ENCODE results near the gene MGRN1. TPM values are rescaled to one million over a fixed set of nuclear protein-coding genes. Genes with fewer than 3 reads are reported as not detected.

Gene MGRN1
- total RNA-seq, 2 donors from 2014 or later, result 35.6 to 47.4 TPM

DNA sequence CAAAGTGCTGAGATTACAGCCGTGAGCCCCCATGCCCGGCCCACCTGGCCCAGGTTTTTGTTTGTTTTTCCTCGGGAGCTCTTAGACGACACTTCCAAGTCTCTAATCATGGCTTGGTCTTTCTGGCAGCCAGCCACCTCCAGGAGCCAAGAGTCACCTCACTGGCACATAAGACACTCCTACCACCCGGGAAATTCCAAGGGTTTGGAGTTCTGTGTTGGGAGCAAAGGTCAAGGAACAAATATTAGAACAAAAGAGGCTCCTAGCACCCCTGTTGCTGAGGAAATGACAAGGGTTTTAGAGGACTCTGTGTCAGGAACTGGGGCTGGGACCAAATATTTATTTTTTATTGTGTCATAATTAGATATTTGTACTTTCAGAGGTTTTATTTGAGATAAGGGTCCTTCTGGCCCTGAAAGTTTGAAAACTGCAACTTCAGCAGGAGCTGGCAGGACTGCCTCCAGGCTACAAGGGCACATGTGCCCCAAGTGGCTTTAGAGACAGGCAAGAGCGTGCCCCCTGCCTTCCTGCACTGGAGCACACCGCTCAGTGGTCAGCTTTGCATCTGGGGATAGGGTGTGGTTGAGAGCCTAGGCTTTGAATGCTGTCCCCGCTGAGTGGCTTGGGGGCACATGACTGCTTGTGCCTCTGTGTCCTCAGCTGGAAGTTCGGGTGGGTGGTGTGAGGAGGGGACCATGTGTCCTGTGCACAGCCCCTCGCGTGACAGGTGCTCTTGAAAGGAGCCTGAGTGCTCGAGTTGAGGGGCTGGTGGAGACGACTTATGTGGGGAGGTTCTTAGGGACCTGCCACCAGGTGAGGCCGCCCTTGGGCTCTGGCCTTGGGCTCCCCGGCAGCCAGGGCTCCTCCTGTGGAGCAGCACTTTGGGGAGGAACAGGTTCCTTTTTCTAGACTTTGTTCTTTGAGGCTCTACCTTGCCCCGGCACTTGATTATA is 29.7 kb downstream of the MGRN1 start:
- no peaks in the 10 kb centered on the region for H3K27me3 ChIP-seq
- no peak for DNase-seq (ENCODE audit: low spot score)
- H3K27ac ChIP-seq, result no peak overlapping the region
- TF ChIP-seq, protein P1, sequence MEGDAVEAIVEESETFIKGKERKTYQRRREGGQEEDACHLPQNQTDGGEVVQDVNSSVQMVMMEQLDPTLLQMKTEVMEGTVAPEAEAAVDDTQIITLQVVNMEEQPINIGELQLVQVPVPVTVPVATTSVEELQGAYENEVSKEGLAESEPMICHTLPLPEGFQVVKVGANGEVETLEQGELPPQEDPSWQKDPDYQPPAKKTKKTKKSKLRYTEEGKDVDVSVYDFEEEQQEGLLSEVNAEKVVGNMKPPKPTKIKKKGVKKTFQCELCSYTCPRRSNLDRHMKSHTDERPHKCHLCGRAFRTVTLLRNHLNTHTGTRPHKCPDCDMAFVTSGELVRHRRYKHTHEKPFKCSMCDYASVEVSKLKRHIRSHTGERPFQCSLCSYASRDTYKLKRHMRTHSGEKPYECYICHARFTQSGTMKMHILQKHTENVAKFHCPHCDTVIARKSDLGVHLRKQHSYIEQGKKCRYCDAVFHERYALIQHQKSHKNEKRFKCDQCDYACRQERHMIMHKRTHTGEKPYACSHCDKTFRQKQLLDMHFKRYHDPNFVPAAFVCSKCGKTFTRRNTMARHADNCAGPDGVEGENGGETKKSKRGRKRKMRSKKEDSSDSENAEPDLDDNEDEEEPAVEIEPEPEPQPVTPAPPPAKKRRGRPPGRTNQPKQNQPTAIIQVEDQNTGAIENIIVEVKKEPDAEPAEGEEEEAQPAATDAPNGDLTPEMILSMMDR (IDR thresholded peaks at IDR 0.05), result no peak
- no peak overlapping the region for H3K4me3 ChIP-seq
- peaks cover 0 to under 1% of the 10 kb centered on the region in 2 donors for H3K4me1 ChIP-seq
- H3K36me3 ChIP-seq, result peaks cover 92% of the 10 kb centered on the region
- no peaks in the 10 kb centered on the region for H3K9me3 ChIP-seq

DNA sequence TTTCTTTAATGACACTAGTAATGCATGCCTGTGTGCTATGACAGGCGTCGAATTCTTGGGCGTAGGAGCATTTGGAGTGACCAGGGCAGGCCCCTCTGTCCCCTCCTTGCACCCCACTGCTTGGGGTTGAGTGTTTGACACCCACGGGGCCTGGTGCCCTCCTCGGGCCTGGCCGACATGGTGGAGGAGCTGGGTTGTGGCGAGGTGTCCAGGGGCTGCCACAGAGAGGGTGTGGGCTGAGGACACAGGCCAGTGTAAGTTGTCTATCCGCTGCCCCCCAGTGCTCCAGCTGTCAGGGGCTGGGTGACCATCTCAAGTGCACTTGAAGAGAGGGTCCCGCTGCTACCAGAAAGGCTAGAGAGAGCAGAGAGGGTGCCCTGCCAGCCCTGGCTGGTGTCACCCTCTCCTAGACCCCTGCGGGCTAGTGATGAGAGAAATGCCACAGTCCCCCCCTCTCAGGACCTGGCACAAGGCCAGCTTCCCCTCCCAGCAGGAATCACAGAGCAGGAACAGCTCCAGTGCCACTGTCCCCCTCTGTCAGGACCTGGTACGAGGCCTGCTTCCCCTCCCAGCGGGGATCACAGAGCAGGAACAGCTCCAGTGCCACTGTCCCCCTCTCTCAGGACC is 30.5 kb downstream of the MGRN1 start:
- H3K4me1 ChIP-seq, result peaks cover 0 to 8% of the 10 kb centered on the region in 2 donors
- DNase-seq (ENCODE audit: low spot score), result no peak
- peaks cover 95% of the 10 kb centered on the region for H3K36me3 ChIP-seq
- no peak overlapping the region for H3K4me3 ChIP-seq
- H3K9me3 ChIP-seq, result no peaks in the 10 kb centered on the region
- no peaks in the 10 kb centered on the region for H3K27me3 ChIP-seq
- no peak overlapping the region for H3K27ac ChIP-seq
- TF ChIP-seq, protein P1 (IDR thresholded peaks at IDR 0.05), result no peak

DNA sequence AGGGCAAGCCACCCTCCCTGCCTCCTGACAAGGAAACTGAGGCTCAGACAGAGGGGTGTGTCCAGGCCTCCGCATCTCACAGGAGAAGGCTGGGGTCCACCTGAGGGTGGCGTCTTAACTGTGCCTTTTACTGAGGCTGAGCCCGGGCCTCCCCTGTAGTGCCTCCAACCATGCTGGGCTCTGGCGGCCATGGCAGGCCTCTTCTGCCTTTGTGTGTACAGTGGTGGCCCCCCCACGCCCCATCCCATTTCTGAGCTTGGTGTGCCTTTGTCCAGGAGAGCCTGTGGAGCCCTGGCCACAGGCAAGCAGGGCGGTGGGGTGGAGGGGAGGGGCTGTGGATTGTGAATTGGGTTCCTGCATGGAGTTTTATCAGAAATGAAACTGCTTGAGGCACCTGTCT is 31.2 kb downstream of the MGRN1 start:
- Histone ChIP-seq H3K9me3 (no peaks in the 10 kb centered on the region), H3K27ac (no peak overlapping the region), H3K27me3 (no peaks in the 10 kb centered on the region), H3K4me3 (no peak overlapping the region), H3K4me1 (peaks cover 0 to 16% of the 10 kb centered on the region in 2 donors), H3K36me3 (peaks cover 88% of the 10 kb centered on the region)
- DNase-seq (ENCODE audit: low spot score), result no peak
- TF ChIP-seq, protein P1 (IDR thresholded peaks at IDR 0.05), result no peak

DNA sequence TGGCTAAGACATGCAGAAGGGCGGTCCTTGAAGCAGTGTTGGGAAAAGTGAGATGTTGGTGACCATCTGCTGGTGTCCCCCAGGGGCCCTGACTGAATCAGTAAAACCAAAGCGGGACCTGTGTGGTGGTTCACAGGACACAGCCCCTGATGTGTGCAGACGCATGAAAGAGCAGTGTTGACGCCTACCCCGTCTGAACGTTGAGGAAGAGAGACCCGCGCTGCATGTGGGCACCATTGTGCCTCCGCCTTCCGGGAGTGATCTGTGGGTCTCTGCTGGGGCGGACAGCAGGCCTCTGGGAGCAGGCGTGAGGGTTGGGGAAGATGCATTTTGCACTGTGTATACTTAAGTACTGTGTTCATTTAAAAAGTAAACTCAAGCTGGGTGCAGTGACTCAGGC is 31.6 kb downstream of the MGRN1 start:
- H3K4me3 ChIP-seq, result no peak overlapping the region
- peaks cover 0 to 16% of the 10 kb centered on the region in 2 donors for H3K4me1 ChIP-seq
- peaks cover 84% of the 10 kb centered on the region for H3K36me3 ChIP-seq
- H3K27ac ChIP-seq, result no peak overlapping the region
- no peaks in the 10 kb centered on the region for H3K27me3 ChIP-seq
- DNase-seq (ENCODE audit: low spot score), result no peak
- TF ChIP-seq, protein P1 (IDR thresholded peaks at IDR 0.05), result no peak
- H3K9me3 ChIP-seq, result no peaks in the 10 kb centered on the region

DNA sequence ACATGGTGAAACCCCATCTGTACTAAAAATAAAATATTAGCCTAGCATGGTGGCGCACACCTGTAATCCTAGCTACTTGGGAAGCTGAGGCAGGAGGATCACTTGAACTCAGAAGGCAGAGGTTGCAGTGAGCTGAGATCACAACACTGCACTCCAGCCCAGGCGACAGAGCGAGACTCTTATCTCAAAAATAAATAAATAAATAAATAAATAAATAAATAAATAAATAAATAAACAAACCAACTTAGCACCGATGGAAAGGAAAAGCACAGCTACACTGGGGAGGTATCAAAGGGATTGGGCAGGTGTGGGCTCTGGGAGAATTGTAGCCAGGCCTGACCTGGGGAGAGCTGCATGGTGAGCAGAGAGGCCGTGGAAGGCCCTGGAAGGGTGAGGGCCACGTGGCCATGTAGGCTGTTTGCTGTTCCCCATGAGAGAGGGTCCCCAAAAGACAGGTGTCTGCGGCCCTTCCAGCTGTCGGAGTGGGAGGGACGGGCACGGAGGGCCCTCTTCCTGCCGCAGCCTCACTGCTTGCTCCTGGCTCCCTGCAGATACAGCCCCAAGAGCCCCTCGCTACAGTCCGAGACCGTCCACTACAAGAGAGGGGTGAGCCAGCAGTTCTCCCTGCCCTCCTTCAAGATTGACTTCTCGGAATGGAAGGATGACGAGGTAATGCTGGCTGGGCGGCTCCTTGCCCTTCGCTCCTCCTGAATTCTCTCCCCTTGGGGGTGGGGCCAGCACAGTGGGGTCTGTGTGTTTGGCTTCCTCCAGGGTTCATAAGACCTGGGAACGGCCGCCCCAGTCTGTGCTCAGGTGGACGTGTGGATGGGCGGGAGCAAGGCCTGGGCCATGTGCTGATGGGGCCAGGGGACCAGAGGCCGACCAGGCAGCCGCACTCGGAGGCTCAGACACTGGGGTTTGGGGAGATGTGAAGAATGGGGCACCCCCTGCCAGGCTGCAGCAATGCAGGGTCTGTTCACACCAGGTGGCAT is 32.4 kb downstream of the MGRN1 start:
- Histone ChIP-seq H3K4me1 (peaks cover 0 to 16% of the 10 kb centered on the region in 2 donors), H3K27ac (no peak overlapping the region), H3K36me3 (peaks cover 76% of the 10 kb centered on the region), H3K9me3 (no peaks in the 10 kb centered on the region), H3K27me3 (no peaks in the 10 kb centered on the region), H3K4me3 (no peak overlapping the region)
- no peak for DNase-seq (ENCODE audit: low spot score)
- TF ChIP-seq, protein P1 (IDR thresholded peaks at IDR 0.05), result no peak

Data from right atrium auricular region (tissue), 2 donors.